ENCODE measurements around the gene TNRC6B. TPM values are rescaled to one million over a fixed set of nuclear protein-coding genes. Genes with fewer than 3 reads are reported as not detected.

TNRC6B gene
- total RNA-seq, 1 experiment from 2014 or later: 50.4 TPM

DNA sequence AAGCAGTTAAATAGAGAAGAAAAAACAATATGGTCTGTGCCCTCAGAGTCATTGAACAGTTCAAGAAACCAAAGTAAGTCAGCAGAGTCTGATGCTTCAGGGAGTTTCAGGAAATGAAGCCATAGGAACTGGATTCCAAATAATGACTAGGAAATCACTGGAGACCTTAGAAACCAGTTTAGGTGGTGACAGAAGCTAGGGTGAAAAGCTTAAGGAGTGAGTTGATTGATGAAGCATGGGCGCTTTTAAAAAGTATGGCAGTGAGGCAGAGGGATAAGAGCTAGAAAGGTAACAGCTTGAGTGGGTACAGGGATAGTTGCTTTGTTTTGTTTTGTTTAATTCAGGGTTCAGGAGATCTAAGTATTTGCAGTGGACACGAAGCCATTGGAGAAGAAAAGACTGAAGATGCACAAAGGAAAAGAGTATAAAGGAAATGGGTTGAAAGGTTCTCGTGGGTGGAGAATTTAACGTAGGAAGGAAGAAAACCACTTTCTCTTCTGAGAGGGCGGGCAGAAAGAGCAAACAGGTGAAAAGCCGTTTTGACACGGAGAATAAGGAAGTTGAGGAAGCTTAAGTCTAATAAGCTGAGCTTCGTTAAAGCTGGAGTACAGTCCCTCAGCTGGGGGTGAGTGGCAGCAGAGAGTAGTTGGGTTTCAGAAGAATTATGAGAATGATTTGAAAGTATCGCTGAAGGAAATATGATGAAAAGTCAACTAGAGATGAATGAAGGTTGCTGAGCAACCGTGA lies 207.5 kb downstream of the TNRC6B start:
- Mint-ChIP-seq H3K27ac (no peak overlapping the region), H3K4me3 (no peak overlapping the region), H3K9me3 (no peaks in the 10 kb centered on the region), H3K4me1 (peaks cover 4% of the 10 kb centered on the region; the same call in 1 of the 2 replicates), H3K36me3 (peaks cover 3% of the 10 kb centered on the region; the same call in 1 of the 2 replicates), H3K27me3 (ENCODE audit: low read depth) (no peaks in the 10 kb centered on the region)
- no peak for ATAC-seq
- no peak for DNase-seq (ENCODE audit: low spot score)
- CTCF ChIA-PET: interaction anchor here (1.2 kb wide), 1 partner anchor 12 kb away, joined by 3 read pairs; no protein-coding TSS in a partner anchor
- POLR2A ChIA-PET: no interaction called here
- TF ChIP-seq ZNF263 (CRISPR knock-in tag; IDR thresholded peaks at IDR 0.05; ENCODE audit: low read depth): no peak
- TF ChIP-seq NR1H2 (CRISPR knock-in tag; IDR thresholded peaks at IDR 0.05): no peak
- TF ChIP-seq, protein P1, sequence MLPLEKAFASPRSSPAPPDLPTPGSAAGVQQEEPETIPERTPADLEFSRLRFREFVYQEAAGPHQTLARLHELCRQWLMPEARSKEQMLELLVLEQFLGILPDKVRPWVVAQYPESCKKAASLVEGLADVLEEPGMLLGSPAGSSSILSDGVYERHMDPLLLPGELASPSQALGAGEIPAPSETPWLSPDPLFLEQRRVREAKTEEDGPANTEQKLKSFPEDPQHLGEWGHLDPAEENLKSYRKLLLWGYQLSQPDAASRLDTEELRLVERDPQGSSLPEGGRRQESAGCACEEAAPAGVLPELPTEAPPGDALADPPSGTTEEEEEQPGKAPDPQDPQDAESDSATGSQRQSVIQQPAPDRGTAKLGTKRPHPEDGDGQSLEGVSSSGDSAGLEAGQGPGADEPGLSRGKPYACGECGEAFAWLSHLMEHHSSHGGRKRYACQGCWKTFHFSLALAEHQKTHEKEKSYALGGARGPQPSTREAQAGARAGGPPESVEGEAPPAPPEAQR (CRISPR knock-in tag; IDR thresholded peaks at IDR 0.05): no peak
- no peak for TF ChIP-seq NFE2L1 (CRISPR knock-in tag; IDR thresholded peaks at IDR 0.05)
- TF ChIP-seq ESRRA (CRISPR knock-in tag; IDR thresholded peaks at IDR 0.05; ENCODE audit: borderline replicate concordance): no peak
- no peak for TF ChIP-seq JAZF1 (CRISPR knock-in tag; IDR thresholded peaks at IDR 0.05)
- no peak for TF ChIP-seq EMX1 (CRISPR knock-in tag; IDR thresholded peaks at IDR 0.05)
- TF ChIP-seq, protein P2, sequence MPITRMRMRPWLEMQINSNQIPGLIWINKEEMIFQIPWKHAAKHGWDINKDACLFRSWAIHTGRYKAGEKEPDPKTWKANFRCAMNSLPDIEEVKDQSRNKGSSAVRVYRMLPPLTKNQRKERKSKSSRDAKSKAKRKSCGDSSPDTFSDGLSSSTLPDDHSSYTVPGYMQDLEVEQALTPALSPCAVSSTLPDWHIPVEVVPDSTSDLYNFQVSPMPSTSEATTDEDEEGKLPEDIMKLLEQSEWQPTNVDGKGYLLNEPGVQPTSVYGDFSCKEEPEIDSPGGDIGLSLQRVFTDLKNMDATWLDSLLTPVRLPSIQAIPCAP (CRISPR knock-in tag; IDR thresholded peaks at IDR 0.05): no peak
- no peak for TF ChIP-seq ZNF219 (CRISPR knock-in tag; IDR thresholded peaks at IDR 0.05; ENCODE audit: borderline replicate concordance)
- TF ChIP-seq, protein P3, sequence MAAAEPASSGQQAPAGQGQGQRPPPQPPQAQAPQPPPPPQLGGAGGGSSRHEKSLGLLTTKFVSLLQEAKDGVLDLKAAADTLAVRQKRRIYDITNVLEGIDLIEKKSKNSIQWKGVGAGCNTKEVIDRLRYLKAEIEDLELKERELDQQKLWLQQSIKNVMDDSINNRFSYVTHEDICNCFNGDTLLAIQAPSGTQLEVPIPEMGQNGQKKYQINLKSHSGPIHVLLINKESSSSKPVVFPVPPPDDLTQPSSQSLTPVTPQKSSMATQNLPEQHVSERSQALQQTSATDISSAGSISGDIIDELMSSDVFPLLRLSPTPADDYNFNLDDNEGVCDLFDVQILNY (CRISPR knock-in tag; IDR thresholded peaks at IDR 0.05): no peak
- TF ChIP-seq SMAD3 (CRISPR knock-in tag; IDR thresholded peaks at IDR 0.05; ENCODE audit: borderline replicate concordance): no peak
- no peak for TF ChIP-seq SMAD4 (CRISPR knock-in tag; IDR thresholded peaks at IDR 0.05)
- no peak for TF ChIP-seq RORB (CRISPR knock-in tag; IDR thresholded peaks at IDR 0.05)
- TF ChIP-seq, protein P4, sequence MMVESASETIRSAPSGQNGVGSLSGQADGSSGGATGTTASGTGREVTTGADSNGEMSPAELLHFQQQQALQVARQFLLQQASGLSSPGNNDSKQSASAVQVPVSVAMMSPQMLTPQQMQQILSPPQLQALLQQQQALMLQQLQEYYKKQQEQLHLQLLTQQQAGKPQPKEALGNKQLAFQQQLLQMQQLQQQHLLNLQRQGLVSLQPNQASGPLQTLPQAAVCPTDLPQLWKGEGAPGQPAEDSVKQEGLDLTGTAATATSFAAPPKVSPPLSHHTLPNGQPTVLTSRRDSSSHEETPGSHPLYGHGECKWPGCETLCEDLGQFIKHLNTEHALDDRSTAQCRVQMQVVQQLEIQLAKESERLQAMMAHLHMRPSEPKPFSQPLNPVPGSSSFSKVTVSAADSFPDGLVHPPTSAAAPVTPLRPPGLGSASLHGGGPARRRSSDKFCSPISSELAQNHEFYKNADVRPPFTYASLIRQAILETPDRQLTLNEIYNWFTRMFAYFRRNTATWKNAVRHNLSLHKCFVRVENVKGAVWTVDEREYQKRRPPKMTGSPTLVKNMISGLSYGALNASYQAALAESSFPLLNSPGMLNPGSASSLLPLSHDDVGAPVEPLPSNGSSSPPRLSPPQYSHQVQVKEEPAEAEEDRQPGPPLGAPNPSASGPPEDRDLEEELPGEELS (CRISPR knock-in tag; IDR thresholded peaks at IDR 0.05): no peak
- TF ChIP-seq FOXK1 (CRISPR knock-in tag; IDR thresholded peaks at IDR 0.05): no peak

Other genes with a start within 250 kb of the TNRC6B start
- not detected in 3 replicates for gene TMA7B, start 217.5 kb upstream of the TNRC6B start, total RNA-seq (2021)
- 33.8 to 43.1 TPM (median 35.4 TPM) in 3 replicates for gene FAM83F, start 183.0 kb upstream of the TNRC6B start, total RNA-seq (2021)
- 133 to 154 TPM (median 136 TPM) in 3 replicates for gene ADSL, start 168.6 kb downstream of the TNRC6B start, total RNA-seq (2021)
- gene SGSM3, start 192.7 kb downstream of the TNRC6B start, total RNA-seq (2021): 81.8 to 96.9 TPM (median 93.0 TPM) in 3 replicates